ENCODE measurements around the gene HTT. TPM values are rescaled to one million over a fixed set of nuclear protein-coding genes. Genes with fewer than 3 reads are reported as not detected.

Gene HTT
- total RNA-seq, 1 donor from 2014 or later = 38.5 TPM

- no peaks in the 10 kb centered on the region for H3K9me3 Mint-ChIP-seq (ENCODE audit: low read depth)
- H3K27ac Mint-ChIP-seq (ENCODE audit: unreplicated experiment) = no peak overlapping the region
- no peaks in the 10 kb centered on the region for H3K36me3 Mint-ChIP-seq (ENCODE audit: low read depth)
- DNase-seq (ENCODE audit: low spot score) = no peak
- TF ChIP-seq, protein P1, sequence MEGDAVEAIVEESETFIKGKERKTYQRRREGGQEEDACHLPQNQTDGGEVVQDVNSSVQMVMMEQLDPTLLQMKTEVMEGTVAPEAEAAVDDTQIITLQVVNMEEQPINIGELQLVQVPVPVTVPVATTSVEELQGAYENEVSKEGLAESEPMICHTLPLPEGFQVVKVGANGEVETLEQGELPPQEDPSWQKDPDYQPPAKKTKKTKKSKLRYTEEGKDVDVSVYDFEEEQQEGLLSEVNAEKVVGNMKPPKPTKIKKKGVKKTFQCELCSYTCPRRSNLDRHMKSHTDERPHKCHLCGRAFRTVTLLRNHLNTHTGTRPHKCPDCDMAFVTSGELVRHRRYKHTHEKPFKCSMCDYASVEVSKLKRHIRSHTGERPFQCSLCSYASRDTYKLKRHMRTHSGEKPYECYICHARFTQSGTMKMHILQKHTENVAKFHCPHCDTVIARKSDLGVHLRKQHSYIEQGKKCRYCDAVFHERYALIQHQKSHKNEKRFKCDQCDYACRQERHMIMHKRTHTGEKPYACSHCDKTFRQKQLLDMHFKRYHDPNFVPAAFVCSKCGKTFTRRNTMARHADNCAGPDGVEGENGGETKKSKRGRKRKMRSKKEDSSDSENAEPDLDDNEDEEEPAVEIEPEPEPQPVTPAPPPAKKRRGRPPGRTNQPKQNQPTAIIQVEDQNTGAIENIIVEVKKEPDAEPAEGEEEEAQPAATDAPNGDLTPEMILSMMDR (IDR thresholded peaks at IDR 0.05) = no peak
- no peak overlapping the region for H3K4me3 Mint-ChIP-seq (ENCODE audit: unreplicated experiment)
- peaks cover 2% of the 10 kb centered on the region for H3K4me1 Mint-ChIP-seq (ENCODE audit: low read depth)
- H3K27me3 Mint-ChIP-seq (ENCODE audit: low read depth) = peaks cover 9% of the 10 kb centered on the region
Observed at GRCh38 chr4:3043282-3044020, 31.0 kb upstream of the HTT start.

DNA sequence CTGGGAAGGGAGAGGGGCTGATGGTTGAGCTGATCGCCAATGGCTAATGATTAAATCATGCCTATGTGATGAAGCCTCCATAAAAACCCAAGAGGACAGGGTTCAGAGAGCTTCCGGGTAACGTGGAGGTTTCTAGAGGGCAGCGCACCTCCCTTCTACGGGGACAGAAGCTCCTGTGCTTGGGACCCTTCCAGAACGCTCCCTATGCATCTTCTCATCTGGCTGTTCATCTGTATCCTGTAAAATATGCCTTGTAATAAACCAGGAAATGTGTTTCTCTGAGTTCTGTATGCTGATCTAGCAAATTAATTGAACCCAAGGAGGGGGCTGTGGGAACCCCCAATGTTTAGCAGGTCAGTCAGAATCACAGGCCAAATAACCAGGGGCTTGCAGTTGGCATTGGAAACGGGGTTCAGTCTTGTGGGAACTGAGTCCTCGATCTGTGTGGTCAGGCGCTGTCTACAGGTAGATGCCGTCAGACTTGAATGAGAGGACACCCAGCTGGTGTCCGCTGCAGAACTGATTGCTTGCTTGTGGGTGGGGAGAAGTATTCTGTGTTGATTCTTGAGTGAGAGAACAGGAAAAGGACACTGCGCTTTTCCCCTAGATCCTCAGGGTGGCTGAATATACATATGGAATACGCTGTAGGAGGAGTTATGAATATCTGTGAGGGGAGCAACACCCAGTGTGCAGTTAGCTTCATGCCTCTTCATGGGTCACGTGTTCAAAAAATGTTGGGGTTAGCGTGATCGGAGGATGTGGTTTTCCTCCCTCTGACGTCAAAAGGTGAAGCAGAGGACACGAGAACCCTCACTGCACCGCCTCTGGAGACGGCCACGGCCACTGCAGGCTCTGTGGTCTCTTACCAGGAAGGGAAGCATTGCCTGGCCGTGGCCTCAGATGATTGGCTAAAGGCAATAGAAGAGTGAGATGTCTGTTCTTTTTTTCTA lies 29.3 kb upstream of the HTT start:
- H3K27me3 Mint-ChIP-seq (ENCODE audit: low read depth) = peaks cover 23% of the 10 kb centered on the region
- H3K9me3 Mint-ChIP-seq (ENCODE audit: low read depth) = no peaks in the 10 kb centered on the region
- H3K4me3 Mint-ChIP-seq (ENCODE audit: unreplicated experiment) = no peak overlapping the region
- H3K4me1 Mint-ChIP-seq (ENCODE audit: low read depth) = peaks cover 5% of the 10 kb centered on the region
- DNase-seq (ENCODE audit: low spot score) = no peak
- TF ChIP-seq, protein P1 (IDR thresholded peaks at IDR 0.05) = no peak
- H3K27ac Mint-ChIP-seq (ENCODE audit: unreplicated experiment) = no peak overlapping the region
- H3K36me3 Mint-ChIP-seq (ENCODE audit: low read depth) = no peaks in the 10 kb centered on the region

DNA sequence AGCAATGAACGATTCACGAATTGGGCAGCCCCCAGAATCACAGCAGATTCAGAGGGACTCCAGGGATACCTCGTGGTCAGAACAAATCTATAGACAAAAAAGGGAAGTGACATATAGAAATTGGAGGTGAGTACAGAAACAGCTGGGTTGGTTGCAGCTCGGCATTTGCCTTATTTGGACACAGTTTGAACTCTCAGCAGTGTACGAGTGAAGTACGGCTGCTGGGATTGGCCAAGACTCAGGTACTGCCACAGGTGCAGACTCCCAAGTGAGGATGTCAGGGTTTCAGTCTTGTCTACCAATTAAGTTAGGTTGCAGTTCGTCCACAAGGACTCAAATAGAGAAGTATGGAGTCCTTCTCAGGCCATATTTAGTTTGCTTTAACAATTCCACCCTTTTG lies 28.3 kb upstream of the HTT start:
- H3K9me3 Mint-ChIP-seq (ENCODE audit: low read depth) = no peaks in the 10 kb centered on the region
- no peaks in the 10 kb centered on the region for H3K36me3 Mint-ChIP-seq (ENCODE audit: low read depth)
- H3K27me3 Mint-ChIP-seq (ENCODE audit: low read depth) = peaks cover 25% of the 10 kb centered on the region
- no peak overlapping the region for H3K27ac Mint-ChIP-seq (ENCODE audit: unreplicated experiment)
- no peak for DNase-seq (ENCODE audit: low spot score)
- peaks cover 5% of the 10 kb centered on the region for H3K4me1 Mint-ChIP-seq (ENCODE audit: low read depth)
- TF ChIP-seq, protein P1 (IDR thresholded peaks at IDR 0.05) = no peak
- H3K4me3 Mint-ChIP-seq (ENCODE audit: unreplicated experiment) = no peak overlapping the region

- H3K27me3 Mint-ChIP-seq (ENCODE audit: low read depth) = peaks cover 30% of the 10 kb centered on the region
Observed at GRCh38 chr4:3046623-3047022, 27.9 kb upstream of the HTT start.

More at GRCh38 chr4:3046623-3047022, 27.9 kb upstream of the HTT start:
- Mint-ChIP-seq H3K27ac (ENCODE audit: unreplicated experiment) (no peak overlapping the region), H3K36me3 (ENCODE audit: low read depth) (no peaks in the 10 kb centered on the region), H3K9me3 (ENCODE audit: low read depth) (no peaks in the 10 kb centered on the region), H3K4me1 (ENCODE audit: low read depth) (peaks cover 5% of the 10 kb centered on the region), H3K4me3 (ENCODE audit: unreplicated experiment) (no peak overlapping the region)
- TF ChIP-seq, protein P1 (IDR thresholded peaks at IDR 0.05) = no peak
- no peak for DNase-seq (ENCODE audit: low spot score)

Data from chondrocyte (in vitro differentiated cells).